Inferior parietal cortex (tissue), 1 donor: ENCODE measurements around the gene PCID2.
A peak's percentile ranks its signal among the peaks of the same experiment; 100 is the strongest.
"Not testable (repeated sequence)": the region's sequence is repeated elsewhere in the genome, so short reads cannot be mapped to it uniquely, and the experiment has no call there.

Source experiments
- DNase-seq: peaks from one replicate; pipeline ENCODE4 v3.0.0-alpha.2; 2016; ENCODE audit errors: extremely low spot score

Gene PCID2

DNA sequence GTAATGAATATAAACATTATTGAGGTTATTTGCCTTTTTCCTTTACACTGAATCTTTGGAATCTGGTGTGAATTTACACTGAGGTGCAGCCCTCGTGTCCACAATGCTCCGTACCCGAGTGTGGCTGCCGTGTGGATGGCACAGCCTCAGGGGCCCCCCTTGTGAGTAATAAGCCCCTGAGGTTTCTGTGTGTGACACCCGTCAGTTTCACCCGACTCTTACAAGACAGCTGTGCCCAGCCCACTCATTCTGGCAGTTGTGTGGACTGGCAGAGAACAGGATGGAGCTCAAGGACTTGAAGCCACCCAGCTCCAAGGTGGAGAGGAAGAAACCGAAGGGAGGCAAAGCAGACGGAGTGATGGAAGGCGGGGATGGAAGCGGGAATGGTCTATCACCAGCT lies 42.2 kb downstream of the PCID2 start:
- no peak for DNase-seq

DNA sequence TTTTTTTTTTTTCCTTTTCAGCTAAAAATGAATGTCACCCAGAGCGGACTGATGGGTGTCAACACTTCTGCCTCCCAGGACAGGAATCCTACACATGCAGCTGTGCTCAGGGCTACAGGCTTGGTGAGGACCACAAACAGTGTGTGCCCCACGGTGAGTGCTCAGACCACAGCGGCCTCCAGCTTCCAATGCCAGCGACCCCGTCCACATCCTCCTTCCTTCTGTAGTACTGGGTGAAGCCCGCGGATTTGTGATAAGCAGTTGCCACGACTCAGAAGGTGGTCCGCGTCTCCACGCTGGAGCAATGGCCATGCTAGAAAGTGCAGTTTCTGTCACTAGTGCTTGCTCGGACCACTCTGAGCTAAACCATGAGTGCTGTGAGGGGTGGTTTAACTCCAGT lies 44.0 kb downstream of the PCID2 start:
- DNase-seq: no peak

- no peak for DNase-seq
Measured at GRCh38 chr13:113162783-113163685, 45.4 kb downstream of the PCID2 start.

DNA sequence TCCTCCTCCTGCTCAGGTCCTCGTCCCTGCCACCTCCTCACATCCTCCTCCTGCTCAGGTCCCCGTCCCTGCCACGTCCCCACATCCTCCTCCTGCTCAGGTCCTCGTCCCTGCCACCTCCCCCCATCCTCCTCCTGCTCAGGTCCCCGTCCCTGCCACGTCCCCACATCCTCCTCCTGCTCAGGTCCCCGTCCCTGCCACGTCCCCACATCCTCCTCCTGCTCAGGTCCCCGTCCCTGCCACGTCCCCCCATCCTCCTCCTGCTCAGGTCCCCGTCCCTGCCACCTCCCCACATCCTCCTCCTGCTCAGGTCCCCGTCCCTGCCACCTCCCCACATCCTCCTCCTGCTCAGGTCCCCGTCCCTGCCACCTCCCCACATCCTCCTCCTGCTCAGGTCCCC lies 46.5 kb downstream of the PCID2 start:
- DNase-seq: not testable (repeated sequence)

GRCh38 chr13:113161433-113161832 lies 47.0 kb downstream of the PCID2 start:
- no peak for DNase-seq

GRCh38 chr13:113160983-113161382 lies 47.5 kb downstream of the PCID2 start:
- no peak for DNase-seq

DNA sequence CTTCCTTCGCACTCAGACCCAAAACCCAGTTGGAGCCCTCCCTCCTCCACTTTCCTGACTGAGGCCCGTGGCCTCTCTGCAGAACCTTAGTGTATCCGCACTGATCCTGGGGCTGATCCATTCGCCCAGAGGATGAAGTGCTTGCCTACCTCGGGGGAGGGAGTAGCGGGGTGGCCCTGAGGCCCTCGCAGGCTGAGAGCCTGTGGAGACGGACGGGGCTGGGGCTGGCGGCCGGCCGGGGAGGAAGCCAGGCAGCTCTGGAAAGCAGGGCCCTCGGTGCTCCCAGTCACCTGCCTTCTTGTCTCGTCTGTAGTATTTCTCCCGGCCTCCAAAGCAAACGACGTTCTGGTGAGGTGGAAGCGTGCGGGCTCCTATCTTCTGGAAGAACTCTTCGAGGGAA lies 48.8 kb downstream of the PCID2 start:
- DNase-seq: no peak

DNA sequence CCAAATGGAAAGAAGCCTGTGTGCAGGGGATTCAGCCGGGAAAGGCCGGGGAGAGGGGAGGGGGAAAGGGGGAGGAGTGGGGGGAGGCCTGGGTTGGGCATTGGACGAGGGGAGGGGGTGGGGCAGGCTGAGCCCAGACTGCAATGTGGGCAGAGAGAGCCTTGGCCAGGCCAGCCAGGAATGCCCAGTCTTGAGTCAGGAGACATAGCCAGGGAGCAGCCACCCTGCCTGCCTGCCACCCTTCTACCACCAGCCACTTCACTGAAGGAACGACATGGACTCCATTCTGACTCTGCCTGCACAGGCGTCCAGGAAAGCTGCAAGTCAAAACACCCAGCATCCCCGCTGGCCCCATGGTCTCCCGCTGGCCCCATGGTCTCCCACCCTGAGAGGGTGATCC lies 49.5 kb downstream of the PCID2 start:
- no peak for DNase-seq

DNA sequence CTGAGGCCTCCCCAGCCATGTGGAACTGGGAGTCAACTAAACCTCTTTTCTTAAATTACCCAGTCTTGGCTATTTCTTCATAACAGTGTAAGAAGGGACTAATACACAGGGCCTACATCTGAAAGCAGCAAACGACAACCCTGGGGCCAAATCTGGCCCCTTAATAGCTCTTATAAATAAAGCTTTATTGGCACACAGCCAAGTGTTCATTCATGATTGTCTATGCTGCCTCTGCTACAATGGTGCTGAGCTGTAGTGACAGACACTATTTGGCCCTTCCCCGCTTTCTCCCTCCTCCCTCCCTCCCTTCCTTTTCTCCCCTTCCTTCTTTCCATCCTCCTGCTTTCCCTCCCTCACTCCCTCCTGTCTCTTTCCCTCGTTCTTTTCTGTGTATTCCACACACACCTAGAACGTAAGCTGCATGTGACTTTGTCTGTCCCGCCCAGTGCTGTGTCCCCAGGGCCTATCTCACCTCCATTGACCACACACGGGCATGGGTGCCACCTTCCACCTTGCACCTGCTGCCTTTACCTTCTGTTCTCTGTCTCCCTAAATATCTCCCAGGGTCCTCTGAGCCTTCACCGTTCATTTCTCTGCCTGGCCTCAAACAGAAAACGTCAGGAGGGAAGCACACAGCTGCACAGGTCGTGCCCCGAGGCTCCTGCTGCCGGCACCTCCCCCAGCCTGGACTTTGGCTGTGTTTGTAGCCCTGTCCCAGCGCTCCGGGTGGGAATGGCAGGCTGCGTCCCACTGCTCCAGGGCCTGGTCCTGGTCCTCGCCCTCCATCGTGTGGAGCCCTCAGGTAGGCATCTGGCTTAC lies 50.3 kb downstream of the PCID2 start, which contains the start of gene PROZ:
Gene PROZ, plus strand, starts transcription at position 720 of the 819 bp plus-strand sequence. Its CDS starts 13 bp downstream, at position 733.
- no peak for DNase-seq

- no peak for DNase-seq
Measured at GRCh38 chr13:113157206-113157928, 51.1 kb downstream of the PCID2 start.

GRCh38 chr13:113155982-113156655 lies 52.4 kb downstream of the PCID2 start:
- DNase-seq: no peak

DNA sequence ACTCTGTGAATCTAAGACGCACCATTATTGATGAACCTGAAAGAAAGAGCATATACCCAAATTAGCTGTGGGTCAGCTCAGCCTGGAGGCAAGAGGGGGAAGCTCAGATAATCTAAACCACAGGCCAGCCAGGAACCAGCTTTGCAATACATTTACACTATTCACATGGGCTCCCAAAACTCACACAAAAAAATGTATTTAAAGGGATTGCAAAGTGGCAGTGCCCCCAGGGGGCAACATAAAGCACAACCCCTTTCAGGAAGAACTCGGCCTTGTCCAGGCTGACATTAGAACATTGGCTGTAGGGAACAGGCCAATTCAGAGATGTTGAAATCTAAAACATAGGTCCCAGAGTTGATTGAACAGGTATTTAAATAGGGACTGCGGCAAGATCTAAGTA lies 53.3 kb downstream of the PCID2 start:
- DNase-seq: no peak

DNA sequence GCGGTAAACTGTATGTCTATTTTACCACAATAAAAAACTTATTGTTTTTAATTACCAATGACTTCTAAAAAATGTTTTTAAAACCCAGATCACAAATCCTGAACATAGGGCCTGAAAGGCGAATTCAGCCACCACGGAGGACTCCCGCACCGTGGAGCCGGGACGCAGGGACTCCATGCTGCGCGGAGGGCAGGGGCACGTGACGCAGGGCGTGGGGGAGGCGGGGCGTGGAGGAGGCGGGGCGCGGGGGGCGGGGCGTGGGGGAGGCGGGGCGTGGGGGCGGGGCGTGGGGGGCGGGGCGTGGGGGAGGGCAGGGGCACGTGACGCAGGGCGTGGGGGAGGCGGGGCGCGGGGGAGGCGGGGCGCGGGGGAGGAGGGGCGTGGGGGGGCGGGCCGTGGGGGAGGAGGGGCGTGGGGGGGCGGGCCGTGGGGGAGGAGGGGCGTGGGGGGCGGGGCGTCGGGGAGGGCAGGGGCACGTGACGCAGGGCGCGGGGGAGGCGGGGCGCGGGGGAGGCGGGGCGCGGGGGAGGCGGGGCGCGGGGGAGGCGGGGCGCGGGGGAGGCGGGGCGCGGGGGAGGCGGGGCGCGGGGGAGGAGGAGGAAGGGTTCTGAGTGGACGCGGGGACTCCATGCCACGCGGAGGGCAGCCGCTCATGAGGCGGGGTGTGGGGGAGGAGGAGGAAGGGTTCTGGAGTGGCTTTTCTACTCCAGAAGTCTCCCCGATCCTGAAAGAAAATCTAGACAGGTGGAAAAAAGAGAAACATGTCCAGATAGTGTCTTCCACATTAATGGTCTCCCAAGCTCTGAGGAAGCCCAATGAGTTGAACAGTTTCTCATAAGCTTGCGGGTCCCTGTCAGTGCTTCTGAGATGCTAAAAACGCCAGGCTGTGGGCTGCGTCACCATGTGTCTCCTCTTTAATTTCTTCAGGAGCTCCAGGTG lies 54.4 kb downstream of the PCID2 start:
- peak; percentile 75 for DNase-seq

- DNase-seq: no peak
Measured at GRCh38 chr13:113152984-113153809, 55.3 kb downstream of the PCID2 start.

GRCh38 chr13:113152691-113152983 lies 55.8 kb downstream of the PCID2 start:
- DNase-seq: no peak

GRCh38 chr13:113151745-113152690 lies 56.5 kb downstream of the PCID2 start:
- DNase-seq: no peak

- no peak for DNase-seq
Measured at GRCh38 chr13:113150550-113151365, 57.7 kb downstream of the PCID2 start.
